Astrocyte (in vitro differentiated cells and primary cell): ENCODE data around the gene PIP5K1A. TPM values are rescaled to one million over a fixed set of nuclear protein-coding genes. Genes with fewer than 3 reads are reported as not detected.
"Not testable (repeated sequence)": the region's sequence is repeated elsewhere in the genome, so short reads cannot be mapped to it uniquely, and the experiment has no call there.

Experiments
- DNase-seq: peaks from one replicate; pipeline ENCODE4 v3.0.0-alpha.2; 2010; ENCODE audit warnings: low read depth
- FAIRE-seq: peaks from 2 replicates; lab custom pipeline; 2011; peaks lifted over from hg19 to GRCh38; lab: Jason Lieb, UNC
- H2AFZ ChIP-seq: 2 replicates; pipeline ENCODE4 v1.6.0; 2012; ENCODE audit warnings: low read depth, low read length, inconsistent platforms
- H3K27ac ChIP-seq: 2 replicates; pipeline ENCODE4 v1.5.1; 2011; ENCODE audit warnings: low read depth, low read length, inconsistent platforms
- H3K27me3 ChIP-seq: 2 replicates; pipeline ENCODE4 v1.6.0; 2011; ENCODE audit warnings: low read length, inconsistent platforms; ENCODE audit not compliant: insufficient read depth
- H3K36me3 ChIP-seq: 2 replicates; pipeline ENCODE4 v1.5.1; 2011; ENCODE audit warnings: low read length, inconsistent platforms; ENCODE audit not compliant: insufficient read depth
- H3K4me1 ChIP-seq: 2 replicates; pipeline ENCODE4 v1.5.1; 2011; ENCODE audit warnings: low read length, inconsistent platforms; ENCODE audit not compliant: insufficient read depth
- H3K4me2 ChIP-seq: 2 replicates; pipeline ENCODE4 v1.6.0; 2012; ENCODE audit warnings: low read length, inconsistent platforms
- H3K4me3 ChIP-seq: 2 replicates; pipeline ENCODE4 v1.5.1; 2011; ENCODE audit warnings: low read depth, mild to moderate bottlenecking, low read length, inconsistent platforms; ENCODE audit not compliant: insufficient read depth
- H3K79me2 ChIP-seq: 2 replicates; pipeline ENCODE4 v1.6.0; 2012; ENCODE audit warnings: mild to moderate bottlenecking, low read length, inconsistent platforms; ENCODE audit not compliant: insufficient read depth
- H3K9ac ChIP-seq: 2 replicates; pipeline ENCODE4 v1.6.0; 2012; ENCODE audit warnings: mild to moderate bottlenecking, low read length, inconsistent platforms
- H3K9me3 ChIP-seq: 2 replicates; pipeline ENCODE4 v1.5.1; 2012; ENCODE audit warnings: low read depth, mild to moderate bottlenecking, low read length, inconsistent platforms; ENCODE audit not compliant: insufficient read depth
- H4K20me1 ChIP-seq: 2 replicates; pipeline ENCODE4 v1.6.0; 2012; ENCODE audit warnings: low read length, inconsistent platforms; ENCODE audit not compliant: insufficient read depth
- H3K27ac Mint-ChIP-seq: one replicate; pipeline ENCODE4 v1.8.0; 2021; ENCODE audit warnings: mild to moderate bottlenecking, mixed read lengths; ENCODE audit not compliant: unreplicated experiment
- H3K27me3 Mint-ChIP-seq: one replicate; pipeline ENCODE4 v1.8.0; 2021; ENCODE audit warnings: low read depth, mixed read lengths; ENCODE audit not compliant: unreplicated experiment
- H3K36me3 Mint-ChIP-seq: one replicate; pipeline ENCODE4 v1.8.0; 2021; ENCODE audit warnings: low read depth, mixed read lengths; ENCODE audit not compliant: unreplicated experiment
- H3K4me1 Mint-ChIP-seq: one replicate; pipeline ENCODE4 v1.8.0; 2021; ENCODE audit warnings: low read depth, mixed read lengths; ENCODE audit not compliant: unreplicated experiment
- H3K4me3 Mint-ChIP-seq: one replicate; pipeline ENCODE4 v1.8.0; 2021; ENCODE audit warnings: mild to moderate bottlenecking, moderate library complexity, mixed read lengths; ENCODE audit not compliant: unreplicated experiment
- H3K9me3 Mint-ChIP-seq: one replicate; pipeline ENCODE4 v1.8.0; 2021; ENCODE audit warnings: mild to moderate bottlenecking, mixed read lengths; ENCODE audit not compliant: unreplicated experiment
- CTCF ChIP-seq: IDR thresholded peaks from 2 replicates; pipeline ENCODE4 v1.5.1; 2011; ENCODE audit warnings: low read depth, mild to moderate bottlenecking, inconsistent platforms, low read length, moderate library complexity; ENCODE audit not compliant: insufficient read depth
- EZH2 ChIP-seq: IDR thresholded peaks from 2 replicates; pipeline ENCODE4 v1.6.1; 2012; ENCODE audit warnings: mild to moderate bottlenecking, low read length, inconsistent platforms; ENCODE audit not compliant: insufficient read depth
- total RNA-seq: library from RNA; stranded (reverse); gene quantifications from 2 replicates; pipeline ENCODE4 v1.2.1, GENCODE V29; 2021

PIP5K1A gene
- total RNA-seq, 1 donor from 2014 or later = 121 TPM

GRCh38 chr1:151197863-151198253, 494 bp upstream of the PIP5K1A start:
- peaks cover 2% of the 10 kb centered on the region for H3K36me3 Mint-ChIP-seq
- peaks cover 19% of the 10 kb centered on the region for H3K4me1 Mint-ChIP-seq
- no peak for FAIRE-seq
- Histone ChIP-seq H3K9ac (peak overlapping the region; percentile 100), H3K4me1 (peaks cover 24% of the 10 kb centered on the region), H2AFZ (peak overlapping the region; percentile 72), H3K9me3 (no peaks in the 10 kb centered on the region), H3K27me3 (no peaks in the 10 kb centered on the region), H3K27ac (peak overlapping the region; percentile 97), H3K4me2 (peak overlapping the region; percentile 95), H3K36me3 (peaks cover 8% of the 10 kb centered on the region), H4K20me1 (peaks cover 32% of the 10 kb centered on the region), H3K4me3 (peak overlapping the region; percentile 98), H3K79me2 (peaks cover 42% of the 10 kb centered on the region)
- TF ChIP-seq EZH2 = no peak
- TF ChIP-seq CTCF = no peak
- DNase-seq = no peak
- no peaks in the 10 kb centered on the region for H3K9me3 Mint-ChIP-seq
- H3K27me3 Mint-ChIP-seq = no peaks in the 10 kb centered on the region
- peak overlapping the region; percentile 99 for H3K4me3 Mint-ChIP-seq
- H3K27ac Mint-ChIP-seq = peak overlapping the region; percentile 100

- TF ChIP-seq EZH2 = no peak
- no peak for TF ChIP-seq CTCF
- Histone ChIP-seq H3K4me1 (peaks cover 24% of the 10 kb centered on the region), H3K9ac (peak overlapping the region; percentile 100), H3K9me3 (no peaks in the 10 kb centered on the region), H3K79me2 (peaks cover 63% of the 10 kb centered on the region), H2AFZ (no peak overlapping the region), H3K4me3 (peak overlapping the region; percentile 98), H3K27ac (peak overlapping the region; percentile 97), H3K4me2 (peak overlapping the region; percentile 95), H3K36me3 (peaks cover 10% of the 10 kb centered on the region), H3K27me3 (no peaks in the 10 kb centered on the region), H4K20me1 (peaks cover 54% of the 10 kb centered on the region)
- Mint-ChIP-seq H3K4me1 (peaks cover 21% of the 10 kb centered on the region), H3K27me3 (no peaks in the 10 kb centered on the region), H3K4me3 (peak overlapping the region; percentile 99), H3K27ac (peak overlapping the region; percentile 100), H3K9me3 (no peaks in the 10 kb centered on the region), H3K36me3 (peaks cover 6% of the 10 kb centered on the region)
- peak; percentile 92 for DNase-seq
- FAIRE-seq = no peak
Measured at GRCh38 chr1:151199873-151200581, 1.7 kb downstream of the PIP5K1A start.

GRCh38 chr1:151205381-151205965, 7.1 kb downstream of the PIP5K1A start:
- H3K27ac ChIP-seq, H3K27me3 Mint-ChIP-seq, FAIRE-seq, H3K27ac Mint-ChIP-seq, H3K4me2 ChIP-seq, H3K9ac ChIP-seq, H3K27me3 ChIP-seq, H2AFZ ChIP-seq, H3K9me3 Mint-ChIP-seq, H3K4me3 Mint-ChIP-seq, DNase-seq, H3K4me3 ChIP-seq, H3K9me3 ChIP-seq: not testable (repeated sequence)
- H3K36me3 Mint-ChIP-seq = peaks cover 12% of the 10 kb centered on the region
- peaks cover 15% of the 10 kb centered on the region for H3K4me1 Mint-ChIP-seq
- peaks cover 92% of the 10 kb centered on the region for H4K20me1 ChIP-seq
- peaks cover 97% of the 10 kb centered on the region for H3K79me2 ChIP-seq
- H3K36me3 ChIP-seq = peaks cover 13% of the 10 kb centered on the region
- peaks cover 13% of the 10 kb centered on the region for H3K4me1 ChIP-seq
